Measurements from ENCODE around the gene NF2.

NF2 gene

GRCh38 chr22:29719899-29720645, 116.6 kb downstream of the NF2 start, which contains the start of gene CABP7:
Gene CABP7, plus strand, starts transcription at chr22:29720003. Its CDS starts 422 bp downstream, at chr22:29720425.
- no peak within 1 kb of the TSS for H2AFZ ChIP-seq (ENCODE audit: low read depth, low read length)
- H3K36me3 ChIP-seq (ENCODE audit: insufficient read depth, low read length), result no peaks in the 10 kb centered on the region
- H3K9me3 ChIP-seq (ENCODE audit: low read length), result no peaks in the 10 kb centered on the region
- H3K4me1 ChIP-seq (ENCODE audit: insufficient read depth, low read length), result peaks cover 9% of the 10 kb centered on the region
- H3K27me3 ChIP-seq (ENCODE audit: insufficient read depth, low read length), result peaks cover 64% of the 10 kb centered on the region
- peak within 1 kb of the TSS; percentile 6 for H3K4me3 ChIP-seq (ENCODE audit: low read length)

GRCh38 chr22:29720811-29721323, 117.4 kb downstream of the NF2 start:
- no peaks in the 10 kb centered on the region for H3K36me3 ChIP-seq (ENCODE audit: insufficient read depth, low read length)
- no peak overlapping the region for H2AFZ ChIP-seq (ENCODE audit: low read depth, low read length)
- H3K4me1 ChIP-seq (ENCODE audit: insufficient read depth, low read length), result peaks cover 9% of the 10 kb centered on the region
- H3K9me3 ChIP-seq (ENCODE audit: low read length), result no peaks in the 10 kb centered on the region
- peaks cover 71% of the 10 kb centered on the region for H3K27me3 ChIP-seq (ENCODE audit: insufficient read depth, low read length)
- peak overlapping the region; percentile 6 for H3K4me3 ChIP-seq (ENCODE audit: low read length)

GRCh38 chr22:29722151-29722550, 118.7 kb downstream of the NF2 start:
- Histone ChIP-seq H3K36me3 (ENCODE audit: insufficient read depth, low read length) (no peaks in the 10 kb centered on the region), H2AFZ (ENCODE audit: low read depth, low read length) (no peak overlapping the region), H3K4me3 (ENCODE audit: low read length) (no peak overlapping the region), H3K4me1 (ENCODE audit: insufficient read depth, low read length) (peaks cover 9% of the 10 kb centered on the region), H3K27me3 (ENCODE audit: insufficient read depth, low read length) (peaks cover 71% of the 10 kb centered on the region), H3K9me3 (ENCODE audit: low read length) (no peaks in the 10 kb centered on the region)

- peaks cover 71% of the 10 kb centered on the region for H3K27me3 ChIP-seq (ENCODE audit: insufficient read depth, low read length)
- H3K9me3 ChIP-seq (ENCODE audit: low read length), result no peaks in the 10 kb centered on the region
- no peak overlapping the region for H2AFZ ChIP-seq (ENCODE audit: low read depth, low read length)
- H3K4me3 ChIP-seq (ENCODE audit: low read length), result no peak overlapping the region
- H3K4me1 ChIP-seq (ENCODE audit: insufficient read depth, low read length), result peaks cover 9% of the 10 kb centered on the region
- H3K36me3 ChIP-seq (ENCODE audit: insufficient read depth, low read length), result no peaks in the 10 kb centered on the region
These were observed 119.2 kb downstream of the NF2 start for GRCh38 chr22:29722587-29722986.

GRCh38 chr22:29723766-29724165, 120.3 kb downstream of the NF2 start:
- H3K36me3 ChIP-seq (ENCODE audit: insufficient read depth, low read length), result no peaks in the 10 kb centered on the region
- no peaks in the 10 kb centered on the region for H3K9me3 ChIP-seq (ENCODE audit: low read length)
- peaks cover 9% of the 10 kb centered on the region for H3K4me1 ChIP-seq (ENCODE audit: insufficient read depth, low read length)
- H3K4me3 ChIP-seq (ENCODE audit: low read length), result no peak overlapping the region
- no peak overlapping the region for H2AFZ ChIP-seq (ENCODE audit: low read depth, low read length)
- H3K27me3 ChIP-seq (ENCODE audit: insufficient read depth, low read length), result peaks cover 61% of the 10 kb centered on the region

- peaks cover 9% of the 10 kb centered on the region for H3K4me1 ChIP-seq (ENCODE audit: insufficient read depth, low read length)
- H2AFZ ChIP-seq (ENCODE audit: low read depth, low read length), result no peak overlapping the region
- H3K36me3 ChIP-seq (ENCODE audit: insufficient read depth, low read length), result no peaks in the 10 kb centered on the region
- no peaks in the 10 kb centered on the region for H3K9me3 ChIP-seq (ENCODE audit: low read length)
- peaks cover 52% of the 10 kb centered on the region for H3K27me3 ChIP-seq (ENCODE audit: insufficient read depth, low read length)
- H3K4me3 ChIP-seq (ENCODE audit: low read length), result no peak overlapping the region
These were observed 121.4 kb downstream of the NF2 start for GRCh38 chr22:29724843-29725242.

GRCh38 chr22:29726106-29726505, 122.7 kb downstream of the NF2 start:
- Histone ChIP-seq H2AFZ (ENCODE audit: low read depth, low read length) (no peak overlapping the region), H3K9me3 (ENCODE audit: low read length) (no peaks in the 10 kb centered on the region), H3K4me1 (ENCODE audit: insufficient read depth, low read length) (peaks cover 5% of the 10 kb centered on the region), H3K27me3 (ENCODE audit: insufficient read depth, low read length) (peaks cover 46% of the 10 kb centered on the region), H3K36me3 (ENCODE audit: insufficient read depth, low read length) (peaks cover 3% of the 10 kb centered on the region), H3K4me3 (ENCODE audit: low read length) (no peak overlapping the region)

GRCh38 chr22:29726512-29727130, 123.2 kb downstream of the NF2 start:
- Histone ChIP-seq H3K9me3 (ENCODE audit: low read length) (no peaks in the 10 kb centered on the region), H3K36me3 (ENCODE audit: insufficient read depth, low read length) (peaks cover 3% of the 10 kb centered on the region), H3K4me1 (ENCODE audit: insufficient read depth, low read length) (no peaks in the 10 kb centered on the region), H3K27me3 (ENCODE audit: insufficient read depth, low read length) (peaks cover 41% of the 10 kb centered on the region), H3K4me3 (ENCODE audit: low read length) (no peak overlapping the region), H2AFZ (ENCODE audit: low read depth, low read length) (no peak overlapping the region)

GRCh38 chr22:29727131-29727523, 123.7 kb downstream of the NF2 start:
- Histone ChIP-seq H3K4me1 (ENCODE audit: insufficient read depth, low read length) (no peaks in the 10 kb centered on the region), H3K9me3 (ENCODE audit: low read length) (no peaks in the 10 kb centered on the region), H3K4me3 (ENCODE audit: low read length) (no peak overlapping the region), H2AFZ (ENCODE audit: low read depth, low read length) (no peak overlapping the region), H3K27me3 (ENCODE audit: insufficient read depth, low read length) (peaks cover 36% of the 10 kb centered on the region), H3K36me3 (ENCODE audit: insufficient read depth, low read length) (peaks cover 3% of the 10 kb centered on the region)

- Histone ChIP-seq H3K4me3 (ENCODE audit: low read length) (no peak overlapping the region), H3K27me3 (ENCODE audit: insufficient read depth, low read length) (peaks cover 16% of the 10 kb centered on the region), H3K36me3 (ENCODE audit: insufficient read depth, low read length) (peaks cover 3% of the 10 kb centered on the region), H2AFZ (ENCODE audit: low read depth, low read length) (no peak overlapping the region), H3K4me1 (ENCODE audit: insufficient read depth, low read length) (no peaks in the 10 kb centered on the region), H3K9me3 (ENCODE audit: low read length) (no peaks in the 10 kb centered on the region)
These were observed 125.7 kb downstream of the NF2 start for GRCh38 chr22:29729161-29729560.

- Histone ChIP-seq H3K4me3 (ENCODE audit: low read length) (no peak overlapping the region), H3K36me3 (ENCODE audit: insufficient read depth, low read length) (peaks cover 3% of the 10 kb centered on the region)
These were observed 127.8 kb downstream of the NF2 start for GRCh38 chr22:29731058-29731850.

GRCh38 chr22:29732883-29733282, 129.4 kb downstream of the NF2 start:
- peaks cover 3% of the 10 kb centered on the region for H3K36me3 ChIP-seq (ENCODE audit: insufficient read depth, low read length)
- H3K9me3 ChIP-seq (ENCODE audit: low read length), result no peaks in the 10 kb centered on the region
- no peaks in the 10 kb centered on the region for H3K27me3 ChIP-seq (ENCODE audit: insufficient read depth, low read length)
- no peaks in the 10 kb centered on the region for H3K4me1 ChIP-seq (ENCODE audit: insufficient read depth, low read length)
- no peak overlapping the region for H3K4me3 ChIP-seq (ENCODE audit: low read length)
- H2AFZ ChIP-seq (ENCODE audit: low read depth, low read length), result no peak overlapping the region

More at GRCh38 chr22:29731058-29731850, 127.8 kb downstream of the NF2 start:
- no peaks in the 10 kb centered on the region for H3K27me3 ChIP-seq (ENCODE audit: insufficient read depth, low read length)
- H2AFZ ChIP-seq (ENCODE audit: low read depth, low read length), result no peak overlapping the region
- H3K9me3 ChIP-seq (ENCODE audit: low read length), result no peaks in the 10 kb centered on the region
- no peaks in the 10 kb centered on the region for H3K4me1 ChIP-seq (ENCODE audit: insufficient read depth, low read length)
